KOPT-K1 (cell line): ENCODE data around the gene B3GALNT1.

Experiments used
- H3K27ac ChIP-seq: fragments of 200-600 bp; sonication (generic); 2 replicates; pipeline ENCODE4 v1.5.1; 2016; ENCODE audit warnings: antibody characterized with exemption, mild to moderate bottlenecking, low read depth, low read length; ENCODE audit not compliant: poor library complexity, severe bottlenecking
- H3K36me3 ChIP-seq: fragments of 200-600 bp; sonication (generic); 2 replicates; pipeline ENCODE4 v1.5.1; 2017; ENCODE audit warnings: antibody characterized with exemption, mild to moderate bottlenecking, low read length, moderate library complexity; ENCODE audit not compliant: insufficient read depth
- H3K9me3 ChIP-seq: fragments of 200-600 bp; sonication (generic); 2 replicates; pipeline ENCODE4 v1.5.1; 2017; ENCODE audit warnings: antibody characterized with exemption, low read length, mild to moderate bottlenecking; ENCODE audit not compliant: insufficient read depth, poor library complexity, severe bottlenecking

The B3GALNT1 gene

DNA sequence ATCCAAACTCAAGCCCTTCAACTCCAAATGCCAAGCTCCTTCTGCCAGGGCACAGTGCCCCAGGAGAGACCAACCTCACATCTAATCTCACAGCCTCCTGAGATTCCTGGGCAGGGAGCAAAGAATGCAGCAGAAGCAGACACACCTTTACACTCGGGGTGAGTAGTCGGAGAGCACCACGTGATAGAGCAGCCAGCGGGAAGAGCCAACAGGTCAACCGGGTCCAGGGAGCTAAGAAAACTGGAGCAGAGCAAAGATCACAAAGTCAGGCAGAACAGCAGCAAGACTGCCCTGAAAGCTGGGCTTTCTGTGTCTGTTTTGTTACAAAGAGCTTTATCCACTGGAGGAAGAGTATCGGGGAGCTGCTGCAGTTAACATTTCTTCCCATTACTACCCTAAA is 4.2 kb downstream of the B3GALNT1 start:
- no peaks in the 10 kb centered on the region for H3K9me3 ChIP-seq
- no peaks in the 10 kb centered on the region for H3K36me3 ChIP-seq
- H3K27ac ChIP-seq: no peak overlapping the region

DNA sequence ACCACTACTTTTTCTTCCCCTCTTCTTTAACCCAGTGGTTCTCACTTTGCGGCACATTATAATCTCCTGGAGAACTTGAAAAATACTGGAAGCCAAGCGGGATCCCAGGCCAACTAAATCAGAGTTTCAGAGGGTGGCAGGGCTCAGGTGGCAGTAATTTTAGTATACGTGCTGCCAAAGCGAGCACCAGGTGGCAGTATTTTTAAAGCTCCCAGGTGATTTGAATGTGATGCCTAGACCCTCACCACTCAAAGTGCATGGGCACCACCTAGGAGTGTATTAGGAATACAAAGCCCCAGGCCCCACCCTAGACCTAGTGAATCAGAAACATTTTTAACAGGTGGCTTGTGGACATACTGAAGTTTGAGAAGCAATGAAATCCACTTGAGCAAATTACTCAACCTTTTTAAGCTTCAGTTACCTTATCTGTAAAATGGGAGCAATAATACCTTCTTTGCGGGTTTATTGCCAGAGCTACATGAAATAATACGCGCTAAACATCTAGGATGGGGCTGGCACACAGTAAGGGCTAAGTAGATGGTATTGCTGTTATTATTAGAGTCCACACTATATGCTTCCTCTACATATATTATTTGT is 8.3 kb downstream of the B3GALNT1 start:
- no peaks in the 10 kb centered on the region for H3K36me3 ChIP-seq
- no peak overlapping the region for H3K27ac ChIP-seq
- no peaks in the 10 kb centered on the region for H3K9me3 ChIP-seq

- Histone ChIP-seq H3K36me3 (no peaks in the 10 kb centered on the region), H3K27ac (no peak overlapping the region), H3K9me3 (no peaks in the 10 kb centered on the region)
Measured at GRCh38 chr3:161093895-161094294, 11.3 kb downstream of the B3GALNT1 start.

DNA sequence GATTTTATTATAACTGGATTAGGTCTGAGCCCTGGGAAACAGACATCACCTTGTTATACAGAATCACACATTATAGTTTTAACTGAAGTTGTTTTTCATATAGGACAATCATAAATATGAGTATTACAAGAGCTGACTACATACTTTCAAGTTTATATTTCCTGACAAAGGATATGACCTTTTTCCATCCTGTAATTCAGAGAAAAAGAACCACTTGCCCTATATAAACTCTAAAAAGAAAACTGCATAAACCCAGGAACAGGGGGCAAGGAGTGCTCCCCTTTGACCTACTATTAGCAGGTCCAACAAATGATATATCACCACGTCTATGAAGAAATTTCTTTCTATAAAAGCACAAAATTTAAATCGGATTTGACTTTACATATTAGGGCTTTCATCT is 20.9 kb downstream of the B3GALNT1 start:
- H3K36me3 ChIP-seq: no peaks in the 10 kb centered on the region
- no peak overlapping the region for H3K27ac ChIP-seq

DNA sequence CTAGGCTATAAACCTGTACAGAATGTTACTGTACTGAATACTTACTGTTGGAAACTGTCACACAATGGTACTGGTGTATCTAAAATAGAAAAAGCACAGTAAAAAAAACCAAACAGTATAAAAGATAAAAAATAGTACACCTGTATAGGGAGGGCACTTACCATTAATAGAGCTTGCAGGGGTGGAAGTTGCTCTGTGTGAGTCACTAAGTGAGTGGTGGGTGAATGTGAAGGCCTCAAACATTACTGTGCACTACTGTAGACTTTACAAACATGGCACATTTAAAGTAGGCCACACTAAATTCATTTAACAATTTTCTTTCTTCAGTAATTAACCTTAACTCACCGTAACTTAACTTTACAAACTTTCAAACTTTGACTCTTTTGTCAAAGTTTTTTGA is 22.0 kb downstream of the B3GALNT1 start:
- H3K36me3 ChIP-seq: no peaks in the 10 kb centered on the region
- H3K9me3 ChIP-seq: no peaks in the 10 kb centered on the region
- H3K27ac ChIP-seq: no peak overlapping the region

More for the DNA sequence above, 20.9 kb downstream of the B3GALNT1 start:
- no peaks in the 10 kb centered on the region for H3K9me3 ChIP-seq

GRCh38 chr3:161082063-161082462 is 23.1 kb downstream of the B3GALNT1 start:
- Histone ChIP-seq H3K27ac (no peak overlapping the region), H3K36me3 (no peaks in the 10 kb centered on the region), H3K9me3 (no peaks in the 10 kb centered on the region)

- Histone ChIP-seq H3K9me3 (no peaks in the 10 kb centered on the region), H3K36me3 (no peaks in the 10 kb centered on the region), H3K27ac (no peak overlapping the region)
Measured at GRCh38 chr3:161081633-161082032, 23.5 kb downstream of the B3GALNT1 start.

DNA sequence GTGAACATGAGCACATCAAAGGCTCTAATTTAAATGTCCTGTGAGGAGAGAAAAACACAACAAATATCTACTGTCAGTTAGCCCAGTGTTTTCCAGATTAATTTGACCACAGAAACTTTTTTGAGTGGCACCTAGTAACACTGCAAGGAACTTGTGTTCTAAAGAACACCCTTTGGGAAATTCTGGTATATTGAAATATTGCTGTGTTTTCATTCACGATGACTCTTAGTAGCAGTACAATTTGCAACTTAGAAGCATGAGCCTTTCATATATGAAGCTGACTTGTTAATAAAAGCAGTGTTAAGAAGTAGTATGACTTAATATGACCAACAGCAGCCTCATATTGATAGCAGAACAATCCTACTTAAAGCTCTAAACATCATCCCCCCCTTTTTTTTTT is 32.0 kb downstream of the B3GALNT1 start:
- Histone ChIP-seq H3K36me3 (no peaks in the 10 kb centered on the region), H3K27ac (no peak overlapping the region), H3K9me3 (no peaks in the 10 kb centered on the region)

GRCh38 chr3:161072751-161073150 is 32.4 kb downstream of the B3GALNT1 start:
- no peaks in the 10 kb centered on the region for H3K9me3 ChIP-seq
- H3K27ac ChIP-seq: no peak overlapping the region
- no peaks in the 10 kb centered on the region for H3K36me3 ChIP-seq

- no peak overlapping the region for H3K27ac ChIP-seq
- no peaks in the 10 kb centered on the region for H3K9me3 ChIP-seq
- H3K36me3 ChIP-seq: no peaks in the 10 kb centered on the region
Measured at GRCh38 chr3:161072211-161072621, 32.9 kb downstream of the B3GALNT1 start.

GRCh38 chr3:161070980-161071663 is 34.0 kb downstream of the B3GALNT1 start:
- H3K36me3 ChIP-seq: no peaks in the 10 kb centered on the region

GRCh38 chr3:161070252-161070930 is 34.8 kb downstream of the B3GALNT1 start:
- Histone ChIP-seq H3K36me3 (no peaks in the 10 kb centered on the region), H3K27ac (no peak overlapping the region), H3K9me3 (no peaks in the 10 kb centered on the region)

More at GRCh38 chr3:161070980-161071663, 34.0 kb downstream of the B3GALNT1 start:
- Histone ChIP-seq H3K27ac (no peak overlapping the region), H3K9me3 (no peaks in the 10 kb centered on the region)

DNA sequence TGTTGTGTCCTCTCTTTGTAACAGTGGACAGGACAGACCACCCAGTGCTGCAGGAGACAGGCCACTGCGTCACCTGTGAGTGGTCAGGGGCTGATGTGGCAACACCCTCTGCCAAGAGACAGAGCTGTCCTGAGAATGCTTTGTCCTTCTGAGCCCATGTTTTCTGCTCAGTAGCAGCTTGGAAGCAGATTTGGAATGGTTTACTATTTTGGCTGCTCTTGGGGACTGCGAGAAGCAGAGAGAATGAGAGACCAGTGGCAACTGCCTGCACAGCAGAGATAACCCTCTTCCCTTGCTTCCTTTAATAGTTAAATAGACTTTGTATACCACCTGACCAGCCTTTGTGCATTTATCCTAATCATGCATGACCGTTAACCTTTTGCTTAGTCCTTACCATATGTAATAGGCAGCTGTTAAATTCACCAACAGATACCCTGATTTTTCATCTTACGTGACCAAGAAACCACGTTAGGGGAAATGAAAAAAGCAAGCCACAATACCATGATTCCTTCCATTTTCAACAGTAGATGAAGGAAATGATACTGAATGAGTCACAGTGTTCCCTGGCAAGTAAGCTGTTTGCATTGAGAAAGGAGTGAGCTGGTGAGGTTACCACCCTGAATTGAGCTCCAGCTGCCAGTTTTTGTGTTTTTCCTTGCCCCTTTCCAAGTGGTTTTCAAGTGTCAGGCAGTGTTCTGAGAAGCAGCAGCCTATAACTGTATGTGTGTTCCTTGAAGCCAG is 35.5 kb downstream of the B3GALNT1 start:
- Histone ChIP-seq H3K27ac (no peak overlapping the region), H3K36me3 (no peaks in the 10 kb centered on the region), H3K9me3 (no peaks in the 10 kb centered on the region)

- Histone ChIP-seq H3K27ac (no peak overlapping the region), H3K36me3 (no peaks in the 10 kb centered on the region), H3K9me3 (no peaks in the 10 kb centered on the region)
Measured at GRCh38 chr3:161067335-161067734, 37.8 kb downstream of the B3GALNT1 start.

DNA sequence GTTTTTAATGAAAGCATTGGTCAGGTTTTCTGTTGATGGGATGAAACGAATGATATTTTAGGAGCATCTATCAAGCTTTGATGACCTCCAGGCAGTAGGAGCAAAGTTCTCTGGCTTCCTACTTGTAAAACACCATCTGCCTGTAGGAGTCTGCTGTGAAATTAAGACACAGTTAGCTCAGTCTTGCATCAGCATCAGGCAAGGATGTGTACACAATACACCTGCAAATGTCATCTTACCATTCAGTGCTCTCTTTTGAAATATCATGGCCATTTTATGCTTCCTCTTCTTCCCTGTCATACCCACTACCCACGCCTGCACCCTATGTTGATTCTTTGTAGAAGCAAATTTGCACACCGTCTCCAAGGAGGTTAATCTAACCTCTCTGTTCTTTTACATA is 38.2 kb downstream of the B3GALNT1 start:
- Histone ChIP-seq H3K27ac (no peak overlapping the region), H3K36me3 (no peaks in the 10 kb centered on the region), H3K9me3 (no peaks in the 10 kb centered on the region)
